H1 (cell line): ENCODE data around the gene ANKMY2. TPM values are rescaled to one million over a fixed set of nuclear protein-coding genes. Genes with fewer than 3 reads are reported as not detected.

ENCODE experiments used
- ATF2 ChIP-seq: IDR thresholded peaks from 2 replicates; pipeline ENCODE4 v1.6.1; 2012; ENCODE audit warnings: low read length, inconsistent platforms
- CHD1 ChIP-seq: IDR thresholded peaks from 2 replicates; pipeline ENCODE4 v1.6.1; 2012; ENCODE audit warnings: low read depth, low read length, improper control_type of control experiment
- CHD7 ChIP-seq: fragments of 300-600 bp; sonication (generic); IDR thresholded peaks from 2 replicates; pipeline ENCODE4 v1.7.1; 2012; ENCODE audit warnings: low read length, moderate library complexity, mild to moderate bottlenecking, inconsistent platforms; ENCODE audit not compliant: insufficient replicate concordance
- KDM4A ChIP-seq: IDR thresholded peaks from one replicate; pipeline ENCODE4 v1.7.1; 2012; ENCODE audit warnings: low read depth, mild to moderate bottlenecking, moderate library complexity, low read length, inconsistent platforms; ENCODE audit not compliant: severe bottlenecking
- MAX ChIP-seq: IDR thresholded peaks from 2 replicates; pipeline ENCODE4 v1.6.1; 2012; ENCODE audit warnings: inconsistent platforms
- POLR2AphosphoS5 ChIP-seq: IDR thresholded peaks from 2 replicates; pipeline ENCODE4 v1.6.1; 2011; ENCODE audit warnings: low read depth, low read length
- RBBP5 ChIP-seq: IDR thresholded peaks from 2 replicates; pipeline ENCODE4 v1.7.1; 2012; ENCODE audit warnings: low read depth, mild to moderate bottlenecking, inconsistent platforms, low read length, moderate library complexity, borderline replicate concordance
- polyA plus RNA-seq, 7 experiments: library from polyadenylated mRNA; depleted of rRNA in 3 of 7; stranded (reverse) in 5 of 7; unstranded in 2 of 7; fragments of >200 nt in 5 of 7; fragments of 200-250 nt in 2 of 7; gene quantifications; 1 replicate in 5 of 7; 2 replicates in 1 of 7; 4 replicates in 1 of 7; pipeline versions ENCODE4 v1.2.1 to v1.2.3, GENCODE V29; 2011 to 2013; ENCODE audit warnings: missing spikeins in 2 of 7, mixed read lengths in 2 of 7
- total RNA-seq: library from RNA; stranded (reverse); fragmentation: NEBNext Ultra II Directional; extraction: Animal tissue kit (Norgen Biotek cat#: 25700); gene quantifications from 2 replicates; pipeline ENCODE4 v1.2.1, GENCODE V29; 2021

Gene ANKMY2
- total and polyA plus RNA-seq, 2 of the 8 experiments (the other 6 are each of a cell fraction or from before 2014, with no cell fraction given), result 5.2 to 9.3 TPM

- TF ChIP-seq CHD7, result no peak
- no peak for TF ChIP-seq ATF2
- TF ChIP-seq POLR2AphosphoS5, result no peak
- no peak for TF ChIP-seq KDM4A
- TF ChIP-seq RBBP5, result no peak
- no peak for TF ChIP-seq CHD1
- no peak for TF ChIP-seq MAX
These were observed 55.7 kb downstream of the ANKMY2 start (continued) for GRCh38 chr7:16589881-16590280.
